IMR-90 (cell line): ENCODE results near the gene SPATA13.

Experiments
- MAZ ChIP-seq: IDR thresholded peaks from 2 replicates; pipeline ENCODE4 v1.6.1; 2012; ENCODE audit warnings: low read depth, mild to moderate bottlenecking, low read length, improper control_type of control experiment, moderate library complexity, borderline replicate concordance
- POLR2A ChIP-seq: IDR thresholded peaks from 2 replicates; pipeline ENCODE4 v1.6.1; 2012; ENCODE audit warnings: mild to moderate bottlenecking, low read depth, low read length
- RAD21 ChIP-seq: IDR thresholded peaks from 2 replicates; pipeline ENCODE4 v1.6.1; 2012; ENCODE audit warnings: low read length, improper control_type of control experiment
- SMC3 ChIP-seq: fragments of 150-350 bp; IDR thresholded peaks from 2 replicates; pipeline ENCODE4 v1.6.1; 2016; ENCODE audit warnings: low read depth, mild to moderate bottlenecking, antibody characterized with exemption, low read length, moderate library complexity
- TF ChIP-seq, protein P1 (sequence below): conservative IDR thresholded peaks from 2 replicates; pipeline ENCODE4 v1.5.1; 2012; ENCODE audit warnings: mild to moderate bottlenecking, low read depth, low read length, improper control_type of control experiment
- TF ChIP-seq, protein P2 (sequence below): fragments of 150-350 bp; IDR thresholded peaks from 2 replicates; pipeline ENCODE4 v1.6.1; 2017; ENCODE audit warnings: mild to moderate bottlenecking, antibody characterized with exemption, low read length, low read depth

DNA sequence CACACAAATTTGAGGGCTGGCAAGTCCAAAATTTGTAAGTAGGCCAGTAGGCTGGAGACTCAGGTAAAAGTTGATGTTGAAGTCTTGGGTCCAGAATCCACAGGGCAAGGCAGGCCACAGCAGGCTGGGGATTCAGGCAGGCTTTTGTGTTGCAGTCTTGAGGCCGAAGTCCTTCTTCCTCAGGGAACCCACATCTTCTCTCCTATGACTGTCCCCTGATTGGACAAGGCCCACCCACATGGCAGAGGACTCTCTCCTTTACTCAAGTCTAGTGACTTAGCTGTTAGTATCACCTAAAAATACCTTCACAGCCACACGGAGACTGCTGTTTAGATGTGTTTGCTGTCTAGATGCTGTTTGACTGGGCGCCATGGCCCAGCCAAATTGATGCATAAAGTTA lies 9.9 kb upstream of the SPATA13 start:
- TF ChIP-seq, protein P1, sequence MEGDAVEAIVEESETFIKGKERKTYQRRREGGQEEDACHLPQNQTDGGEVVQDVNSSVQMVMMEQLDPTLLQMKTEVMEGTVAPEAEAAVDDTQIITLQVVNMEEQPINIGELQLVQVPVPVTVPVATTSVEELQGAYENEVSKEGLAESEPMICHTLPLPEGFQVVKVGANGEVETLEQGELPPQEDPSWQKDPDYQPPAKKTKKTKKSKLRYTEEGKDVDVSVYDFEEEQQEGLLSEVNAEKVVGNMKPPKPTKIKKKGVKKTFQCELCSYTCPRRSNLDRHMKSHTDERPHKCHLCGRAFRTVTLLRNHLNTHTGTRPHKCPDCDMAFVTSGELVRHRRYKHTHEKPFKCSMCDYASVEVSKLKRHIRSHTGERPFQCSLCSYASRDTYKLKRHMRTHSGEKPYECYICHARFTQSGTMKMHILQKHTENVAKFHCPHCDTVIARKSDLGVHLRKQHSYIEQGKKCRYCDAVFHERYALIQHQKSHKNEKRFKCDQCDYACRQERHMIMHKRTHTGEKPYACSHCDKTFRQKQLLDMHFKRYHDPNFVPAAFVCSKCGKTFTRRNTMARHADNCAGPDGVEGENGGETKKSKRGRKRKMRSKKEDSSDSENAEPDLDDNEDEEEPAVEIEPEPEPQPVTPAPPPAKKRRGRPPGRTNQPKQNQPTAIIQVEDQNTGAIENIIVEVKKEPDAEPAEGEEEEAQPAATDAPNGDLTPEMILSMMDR, result no peak
- TF ChIP-seq POLR2A (no peak), RAD21 (no peak), MAZ (no peak), SMC3 (no peak)
- TF ChIP-seq, protein P2, sequence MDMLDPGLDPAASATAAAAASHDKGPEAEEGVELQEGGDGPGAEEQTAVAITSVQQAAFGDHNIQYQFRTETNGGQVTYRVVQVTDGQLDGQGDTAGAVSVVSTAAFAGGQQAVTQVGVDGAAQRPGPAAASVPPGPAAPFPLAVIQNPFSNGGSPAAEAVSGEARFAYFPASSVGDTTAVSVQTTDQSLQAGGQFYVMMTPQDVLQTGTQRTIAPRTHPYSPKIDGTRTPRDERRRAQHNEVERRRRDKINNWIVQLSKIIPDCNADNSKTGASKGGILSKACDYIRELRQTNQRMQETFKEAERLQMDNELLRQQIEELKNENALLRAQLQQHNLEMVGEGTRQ, result no peak
